GM12801 (cell line): ENCODE data around the gene RNF13.

Experiments used
- CTCF ChIP-seq: IDR thresholded peaks from one replicate; pipeline ENCODE4 v1.5.1; 2011; ENCODE audit warnings: control low read depth; ENCODE audit not compliant: insufficient read length; ENCODE audit errors: extremely low read depth

The RNF13 gene

GRCh38 chr3:149871855-149872254, 58.8 kb downstream of the RNF13 start:
- TF ChIP-seq CTCF: no peak

GRCh38 chr3:149872589-149872988, 59.6 kb downstream of the RNF13 start:
- no peak for TF ChIP-seq CTCF

- TF ChIP-seq CTCF: no peak
These were observed 64.7 kb downstream of the RNF13 start for GRCh38 chr3:149877668-149878067.

GRCh38 chr3:149879872-149880271, 66.9 kb downstream of the RNF13 start:
- TF ChIP-seq CTCF: no peak

- TF ChIP-seq CTCF: no peak
These were observed 68.9 kb downstream of the RNF13 start for GRCh38 chr3:149881879-149882278.

GRCh38 chr3:149883134-149883533, 70.1 kb downstream of the RNF13 start:
- no peak for TF ChIP-seq CTCF

- no peak for TF ChIP-seq CTCF
These were observed 73.9 kb downstream of the RNF13 start for GRCh38 chr3:149886957-149887356.

- TF ChIP-seq CTCF: no peak
These were observed 78.6 kb downstream of the RNF13 start for GRCh38 chr3:149891621-149892020.
